OCI-LY1 (cell line): ENCODE data around the gene EYS.

Experiments used
- H2AFZ ChIP-seq: fragments of 200-600 bp; sonication (generic), shearing (Covaris generic); 2 replicates; pipeline ENCODE4 v1.6.0; 2014; ENCODE audit warnings: antibody characterized with exemption, mild to moderate bottlenecking, low read length
- H3F3A ChIP-seq: fragments of 200-600 bp; sonication (generic), shearing (Covaris generic); 2 replicates; pipeline ENCODE4 v1.6.0; 2014; ENCODE audit warnings: mild to moderate bottlenecking, antibody characterized with exemption, low read length, moderate library complexity; ENCODE audit not compliant: insufficient read depth
- H3K27ac ChIP-seq: fragments of 200-600 bp; sonication (generic); 2 replicates; pipeline ENCODE4 v1.5.1; 2014; ENCODE audit warnings: low read length, mixed run types, mild to moderate bottlenecking, low read depth; ENCODE audit not compliant: poor library complexity, severe bottlenecking
- H3K27me3 ChIP-seq: fragments of 200-600 bp; sonication (generic); 2 replicates; pipeline ENCODE4 v1.6.0; 2014; ENCODE audit warnings: antibody characterized with exemption, mild to moderate bottlenecking, low read length, moderate library complexity; ENCODE audit not compliant: insufficient read depth
- H3K36me3 ChIP-seq: fragments of 200-600 bp; sonication (generic); 2 replicates; pipeline ENCODE4 v1.6.1; 2014; ENCODE audit warnings: mild to moderate bottlenecking, antibody characterized with exemption, low read length, moderate library complexity, mixed read lengths; ENCODE audit not compliant: insufficient read depth
- H3K4me1 ChIP-seq: fragments of 200-600 bp; sonication (generic); 2 replicates; pipeline ENCODE4 v1.5.1; 2014; ENCODE audit warnings: mild to moderate bottlenecking, low read length, moderate library complexity; ENCODE audit not compliant: insufficient read depth, severe bottlenecking
- H3K4me2 ChIP-seq: fragments of 200-600 bp; sonication (generic), shearing (Covaris generic); 2 replicates; pipeline ENCODE4 v1.6.1; 2014; ENCODE audit warnings: low read length
- H3K4me3 ChIP-seq: fragments of 200-600 bp; sonication (generic); 2 replicates; pipeline ENCODE4 v1.5.1; 2014; ENCODE audit warnings: low read length, low read depth, mild to moderate bottlenecking, mixed read lengths; ENCODE audit not compliant: poor library complexity, severe bottlenecking
- H3K79me2 ChIP-seq: fragments of 200-600 bp; shearing (Covaris generic); 2 replicates; pipeline ENCODE4 v1.6.1; 2016; ENCODE audit warnings: mixed run types, low read length, mixed read lengths; ENCODE audit not compliant: insufficient read depth
- H3K9ac ChIP-seq: fragments of 200-600 bp; sonication (generic), shearing (Covaris generic); 2 replicates; pipeline ENCODE4 v1.6.1; 2014; ENCODE audit warnings: mild to moderate bottlenecking, low read length, mixed read lengths
- H3K9me2 ChIP-seq: fragments of 200-600 bp; sonication (generic), shearing (Covaris generic); 2 replicates; pipeline ENCODE4 v1.6.1; 2014; ENCODE audit warnings: low read depth, mild to moderate bottlenecking, low read length, mixed read lengths
- H3K9me3 ChIP-seq: fragments of 200-600 bp; shearing (Covaris generic); 2 replicates; pipeline ENCODE4 v1.6.1; 2014; ENCODE audit warnings: low read length, mixed read lengths
- H4K20me1 ChIP-seq: fragments of 200-600 bp; sonication (generic), shearing (Covaris generic); 2 replicates; pipeline ENCODE4 v1.6.0; 2016; ENCODE audit warnings: mild to moderate bottlenecking, low read length; ENCODE audit not compliant: insufficient read depth
- EZH2 ChIP-seq: fragments of 200-600 bp; sonication (generic), shearing (Covaris generic); IDR thresholded peaks from 2 replicates; pipeline ENCODE4 v1.8.0; 2017; ENCODE audit warnings: borderline replicate concordance, mixed run types, mild to moderate bottlenecking, antibody characterized with exemption, low read length, moderate library complexity, mixed read lengths
- TF ChIP-seq, protein P1 (sequence below): fragments of 200-600 bp; sonication (generic), shearing (Covaris generic); IDR thresholded peaks from 2 replicates; pipeline ENCODE4 v1.5.1; 2017; ENCODE audit warnings: mild to moderate bottlenecking, antibody characterized with exemption, low read length, moderate library complexity, mixed read lengths

The EYS gene

DNA sequence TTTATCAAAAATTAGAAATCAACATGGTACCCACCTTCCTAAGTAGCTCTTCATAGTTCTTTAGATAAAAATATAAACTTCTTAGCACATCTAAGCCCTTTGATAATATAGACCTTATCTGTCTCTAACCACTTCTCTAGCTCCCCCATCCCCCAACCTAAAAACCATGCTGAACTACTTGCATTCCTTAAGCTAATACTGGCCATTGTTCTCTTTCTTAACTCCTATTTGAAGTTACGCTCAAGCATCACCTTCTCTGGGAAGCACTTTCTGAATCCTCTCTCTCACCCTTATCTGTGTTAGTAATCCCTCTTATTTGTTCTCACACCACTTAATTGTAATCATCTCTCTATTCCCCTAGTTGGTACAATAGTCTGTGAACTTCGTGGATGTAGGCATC, 1918.5 kb downstream of the EYS start:
- TF ChIP-seq, protein P1, sequence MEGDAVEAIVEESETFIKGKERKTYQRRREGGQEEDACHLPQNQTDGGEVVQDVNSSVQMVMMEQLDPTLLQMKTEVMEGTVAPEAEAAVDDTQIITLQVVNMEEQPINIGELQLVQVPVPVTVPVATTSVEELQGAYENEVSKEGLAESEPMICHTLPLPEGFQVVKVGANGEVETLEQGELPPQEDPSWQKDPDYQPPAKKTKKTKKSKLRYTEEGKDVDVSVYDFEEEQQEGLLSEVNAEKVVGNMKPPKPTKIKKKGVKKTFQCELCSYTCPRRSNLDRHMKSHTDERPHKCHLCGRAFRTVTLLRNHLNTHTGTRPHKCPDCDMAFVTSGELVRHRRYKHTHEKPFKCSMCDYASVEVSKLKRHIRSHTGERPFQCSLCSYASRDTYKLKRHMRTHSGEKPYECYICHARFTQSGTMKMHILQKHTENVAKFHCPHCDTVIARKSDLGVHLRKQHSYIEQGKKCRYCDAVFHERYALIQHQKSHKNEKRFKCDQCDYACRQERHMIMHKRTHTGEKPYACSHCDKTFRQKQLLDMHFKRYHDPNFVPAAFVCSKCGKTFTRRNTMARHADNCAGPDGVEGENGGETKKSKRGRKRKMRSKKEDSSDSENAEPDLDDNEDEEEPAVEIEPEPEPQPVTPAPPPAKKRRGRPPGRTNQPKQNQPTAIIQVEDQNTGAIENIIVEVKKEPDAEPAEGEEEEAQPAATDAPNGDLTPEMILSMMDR = no peak
- TF ChIP-seq EZH2 = no peak
- no peaks in the 10 kb centered on the region for H3K79me2 ChIP-seq
- H3K9ac ChIP-seq = no peak overlapping the region
- no peaks in the 10 kb centered on the region for H4K20me1 ChIP-seq
- H3K9me2 ChIP-seq = no peaks in the 10 kb centered on the region
- no peak overlapping the region for H3K27ac ChIP-seq
- H3K4me3 ChIP-seq = no peak overlapping the region
- no peaks in the 10 kb centered on the region for H3K4me1 ChIP-seq
- no peaks in the 10 kb centered on the region for H3K9me3 ChIP-seq
- no peaks in the 10 kb centered on the region for H3K36me3 ChIP-seq
- H3K4me2 ChIP-seq = no peak overlapping the region
- H3F3A ChIP-seq = no peaks in the 10 kb centered on the region
- no peaks in the 10 kb centered on the region for H3K27me3 ChIP-seq
- H2AFZ ChIP-seq = no peak overlapping the region

DNA sequence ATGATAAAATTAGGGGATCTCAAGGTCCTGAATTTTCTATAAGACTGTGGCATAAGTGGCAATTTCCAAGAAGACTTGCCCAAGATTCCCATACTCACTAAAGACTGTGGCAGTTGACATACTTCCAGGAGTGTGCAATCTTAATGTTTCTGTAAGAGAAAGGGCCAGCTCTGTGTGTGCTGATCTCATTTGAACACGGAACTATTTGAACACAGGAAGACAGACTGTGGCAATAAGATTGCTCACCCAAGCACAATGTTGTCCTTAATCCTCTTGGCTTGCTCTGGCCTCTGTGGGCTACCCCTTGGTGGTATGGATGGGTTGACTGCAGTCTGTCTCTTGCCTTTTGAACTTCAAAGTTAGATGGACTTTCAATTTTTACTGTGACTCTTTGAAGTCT, 1920.0 kb downstream of the EYS start:
- TF ChIP-seq, protein P1 = no peak
- no peak for TF ChIP-seq EZH2
- H3F3A ChIP-seq = no peaks in the 10 kb centered on the region
- H3K79me2 ChIP-seq = no peaks in the 10 kb centered on the region
- no peak overlapping the region for H3K4me2 ChIP-seq
- no peaks in the 10 kb centered on the region for H4K20me1 ChIP-seq
- no peaks in the 10 kb centered on the region for H3K9me2 ChIP-seq
- no peak overlapping the region for H2AFZ ChIP-seq
- H3K36me3 ChIP-seq = no peaks in the 10 kb centered on the region
- no peak overlapping the region for H3K4me3 ChIP-seq
- no peaks in the 10 kb centered on the region for H3K4me1 ChIP-seq
- no peaks in the 10 kb centered on the region for H3K9me3 ChIP-seq
- no peaks in the 10 kb centered on the region for H3K27me3 ChIP-seq
- no peak overlapping the region for H3K9ac ChIP-seq
- no peak overlapping the region for H3K27ac ChIP-seq

DNA sequence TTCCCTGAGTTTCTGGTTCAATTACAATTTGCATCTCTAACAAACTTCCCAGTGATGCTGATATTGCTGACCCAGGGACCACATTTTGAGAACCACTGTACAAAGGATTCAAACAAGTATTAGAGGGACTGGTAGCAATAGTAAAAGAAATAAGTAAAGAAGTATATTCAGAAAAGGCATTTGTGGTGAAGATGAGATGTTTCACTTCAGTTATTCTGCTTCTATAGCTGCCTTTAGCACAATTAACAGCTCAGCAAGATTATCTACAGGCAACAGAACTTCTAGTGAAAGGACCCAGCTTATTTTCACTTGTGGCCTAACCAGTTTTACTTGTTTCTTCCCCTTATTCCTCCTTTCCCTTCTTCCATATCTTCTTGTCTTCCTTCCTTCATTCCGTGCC, 1922.0 kb downstream of the EYS start:
- no peak for TF ChIP-seq EZH2
- TF ChIP-seq, protein P1 = no peak
- Histone ChIP-seq H3K9ac (no peak overlapping the region), H3K4me2 (no peak overlapping the region), H3K9me3 (no peaks in the 10 kb centered on the region), H3K79me2 (no peaks in the 10 kb centered on the region), H2AFZ (no peak overlapping the region), H3K27ac (no peak overlapping the region), H3K9me2 (no peaks in the 10 kb centered on the region), H4K20me1 (no peaks in the 10 kb centered on the region), H3K36me3 (no peaks in the 10 kb centered on the region), H3K4me1 (no peaks in the 10 kb centered on the region), H3K27me3 (no peaks in the 10 kb centered on the region), H3K4me3 (no peak overlapping the region), H3F3A (no peaks in the 10 kb centered on the region)
